ENCODE data around the gene ADRM1.

ADRM1 gene

GRCh38 chr20:62316331-62317166, 13.8 kb downstream of the ADRM1 start:
- Histone ChIP-seq H3K9me3 (ENCODE audit: control insufficient read depth, low read length) (no peaks in the 10 kb centered on the region), H3K36me3 (ENCODE audit: control insufficient read depth, insufficient read depth, low read length) (no peaks in the 10 kb centered on the region), H3K27me3 (ENCODE audit: control insufficient read depth, insufficient read depth, low read length) (no peaks in the 10 kb centered on the region), H3K9ac (ENCODE audit: low read length) (no peak overlapping the region), H3K4me1 (ENCODE audit: control insufficient read depth, insufficient read depth, low read length) (no peaks in the 10 kb centered on the region), H3K4me3 (ENCODE audit: low read length) (no peak overlapping the region)

- Histone ChIP-seq H3K4me1 (ENCODE audit: control insufficient read depth, insufficient read depth, low read length) (no peaks in the 10 kb centered on the region), H3K9ac (ENCODE audit: low read length) (no peak overlapping the region), H3K9me3 (ENCODE audit: control insufficient read depth, low read length) (no peaks in the 10 kb centered on the region), H3K27me3 (ENCODE audit: control insufficient read depth, insufficient read depth, low read length) (no peaks in the 10 kb centered on the region), H3K36me3 (ENCODE audit: control insufficient read depth, insufficient read depth, low read length) (no peaks in the 10 kb centered on the region), H3K4me3 (ENCODE audit: low read length) (no peak overlapping the region)
Observed at GRCh38 chr20:62317167-62317655, 14.4 kb downstream of the ADRM1 start.

GRCh38 chr20:62318400-62319345, 15.9 kb downstream of the ADRM1 start:
- no peaks in the 10 kb centered on the region for H3K27me3 ChIP-seq (ENCODE audit: control insufficient read depth, insufficient read depth, low read length)
- H3K36me3 ChIP-seq (ENCODE audit: control insufficient read depth, insufficient read depth, low read length) = no peaks in the 10 kb centered on the region
- H3K4me3 ChIP-seq (ENCODE audit: low read length) = no peak overlapping the region
- H3K4me1 ChIP-seq (ENCODE audit: control insufficient read depth, insufficient read depth, low read length) = no peaks in the 10 kb centered on the region
- no peaks in the 10 kb centered on the region for H3K9me3 ChIP-seq (ENCODE audit: control insufficient read depth, low read length)
- no peak overlapping the region for H3K9ac ChIP-seq (ENCODE audit: low read length)

DNA sequence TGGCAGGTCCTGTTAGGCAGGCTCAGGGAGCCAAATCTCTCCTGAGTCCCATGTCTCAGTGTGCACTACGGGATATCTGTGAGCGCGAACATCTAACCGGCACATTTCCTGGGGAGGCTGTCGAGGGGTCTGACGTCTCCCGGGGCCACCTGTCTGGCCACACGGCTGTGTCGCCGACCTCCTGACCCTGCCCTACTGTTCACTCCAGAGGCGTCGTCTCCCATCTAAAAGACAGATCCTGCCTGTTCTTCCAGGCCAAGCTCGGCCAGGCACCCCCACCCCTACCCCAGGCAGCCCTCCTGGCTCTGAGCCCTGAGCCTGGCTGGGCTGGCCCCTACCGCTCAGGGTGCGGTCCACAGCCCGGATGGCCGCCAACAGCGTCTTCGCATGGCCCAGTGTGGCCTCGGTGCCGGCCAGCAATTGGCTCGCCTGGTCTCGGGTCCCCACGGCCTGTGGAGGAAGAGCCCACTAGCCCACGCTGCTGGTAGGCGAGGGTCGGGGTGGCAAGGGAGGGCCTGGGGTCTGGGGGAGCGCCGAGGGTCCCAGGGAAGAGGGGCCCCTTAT, 16.6 kb downstream of the ADRM1 start:
- Histone ChIP-seq H3K4me1 (ENCODE audit: control insufficient read depth, insufficient read depth, low read length) (no peaks in the 10 kb centered on the region), H3K36me3 (ENCODE audit: control insufficient read depth, insufficient read depth, low read length) (no peaks in the 10 kb centered on the region), H3K9ac (ENCODE audit: low read length) (no peak overlapping the region)

GRCh38 chr20:62320581-62321354, 18.0 kb downstream of the ADRM1 start:
- no peak overlapping the region for H3K9ac ChIP-seq (ENCODE audit: low read length)
- no peaks in the 10 kb centered on the region for H3K4me1 ChIP-seq (ENCODE audit: control insufficient read depth, insufficient read depth, low read length)
- H3K36me3 ChIP-seq (ENCODE audit: control insufficient read depth, insufficient read depth, low read length) = no peaks in the 10 kb centered on the region
- no peak overlapping the region for H3K4me3 ChIP-seq (ENCODE audit: low read length)
- no peaks in the 10 kb centered on the region for H3K27me3 ChIP-seq (ENCODE audit: control insufficient read depth, insufficient read depth, low read length)
- no peaks in the 10 kb centered on the region for H3K9me3 ChIP-seq (ENCODE audit: control insufficient read depth, low read length)

More for the DNA sequence above, 16.6 kb downstream of the ADRM1 start:
- no peaks in the 10 kb centered on the region for H3K9me3 ChIP-seq (ENCODE audit: control insufficient read depth, low read length)
- no peak overlapping the region for H3K4me3 ChIP-seq (ENCODE audit: low read length)
- no peaks in the 10 kb centered on the region for H3K27me3 ChIP-seq (ENCODE audit: control insufficient read depth, insufficient read depth, low read length)

- H3K9me3 ChIP-seq (ENCODE audit: control insufficient read depth, low read length) = no peaks in the 10 kb centered on the region
Observed at GRCh38 chr20:62321521-62321948, 18.7 kb downstream of the ADRM1 start.

GRCh38 chr20:62321975-62322374, 19.2 kb downstream of the ADRM1 start:
- Histone ChIP-seq H3K4me1 (ENCODE audit: control insufficient read depth, insufficient read depth, low read length) (no peaks in the 10 kb centered on the region), H3K27me3 (ENCODE audit: control insufficient read depth, insufficient read depth, low read length) (no peaks in the 10 kb centered on the region), H3K36me3 (ENCODE audit: control insufficient read depth, insufficient read depth, low read length) (no peaks in the 10 kb centered on the region), H3K9me3 (ENCODE audit: control insufficient read depth, low read length) (no peaks in the 10 kb centered on the region), H3K4me3 (ENCODE audit: low read length) (no peak overlapping the region), H3K9ac (ENCODE audit: low read length) (no peak overlapping the region)

More at GRCh38 chr20:62321521-62321948, 18.7 kb downstream of the ADRM1 start:
- H3K4me1 ChIP-seq (ENCODE audit: control insufficient read depth, insufficient read depth, low read length) = no peaks in the 10 kb centered on the region
- no peak overlapping the region for H3K4me3 ChIP-seq (ENCODE audit: low read length)
- no peaks in the 10 kb centered on the region for H3K36me3 ChIP-seq (ENCODE audit: control insufficient read depth, insufficient read depth, low read length)
- no peaks in the 10 kb centered on the region for H3K27me3 ChIP-seq (ENCODE audit: control insufficient read depth, insufficient read depth, low read length)
- no peak overlapping the region for H3K9ac ChIP-seq (ENCODE audit: low read length)

DNA sequence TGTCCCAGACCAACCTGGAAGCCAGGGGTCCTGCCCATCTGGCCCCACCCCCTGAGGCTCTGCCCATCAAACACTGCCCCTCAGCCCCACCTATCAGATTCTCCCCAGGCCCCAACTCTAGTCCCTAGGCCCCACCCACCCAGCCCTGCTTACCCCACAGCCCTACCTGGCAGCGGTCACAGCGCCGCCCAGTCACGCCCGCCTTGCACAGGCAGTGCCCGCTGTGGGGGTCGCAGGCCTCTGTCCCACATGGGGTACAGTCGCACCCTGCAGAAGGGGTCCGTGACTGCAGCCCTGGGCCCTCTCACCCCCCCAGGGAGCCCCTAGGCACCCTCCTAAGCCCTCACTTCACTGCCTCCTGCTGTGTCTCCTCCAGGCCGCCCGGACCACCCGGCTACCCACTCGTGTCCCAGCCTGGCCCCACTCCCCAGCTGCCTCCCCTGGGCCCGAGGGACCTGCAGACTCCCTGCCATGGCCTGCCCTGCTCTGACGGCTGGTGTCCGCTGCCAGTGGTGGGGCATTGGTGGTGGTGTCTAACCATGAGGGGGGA, 19.8 kb downstream of the ADRM1 start:
- no peak overlapping the region for H3K9ac ChIP-seq (ENCODE audit: low read length)
- no peaks in the 10 kb centered on the region for H3K4me1 ChIP-seq (ENCODE audit: control insufficient read depth, insufficient read depth, low read length)
- no peak overlapping the region for H3K4me3 ChIP-seq (ENCODE audit: low read length)
- H3K27me3 ChIP-seq (ENCODE audit: control insufficient read depth, insufficient read depth, low read length) = no peaks in the 10 kb centered on the region
- no peaks in the 10 kb centered on the region for H3K9me3 ChIP-seq (ENCODE audit: control insufficient read depth, low read length)
- no peaks in the 10 kb centered on the region for H3K36me3 ChIP-seq (ENCODE audit: control insufficient read depth, insufficient read depth, low read length)

GRCh38 chr20:62323146-62323979, 20.6 kb downstream of the ADRM1 start:
- Histone ChIP-seq H3K36me3 (ENCODE audit: control insufficient read depth, insufficient read depth, low read length) (no peaks in the 10 kb centered on the region), H3K4me3 (ENCODE audit: low read length) (no peak overlapping the region), H3K4me1 (ENCODE audit: control insufficient read depth, insufficient read depth, low read length) (no peaks in the 10 kb centered on the region), H3K9me3 (ENCODE audit: control insufficient read depth, low read length) (no peaks in the 10 kb centered on the region), H3K9ac (ENCODE audit: low read length) (no peak overlapping the region), H3K27me3 (ENCODE audit: control insufficient read depth, insufficient read depth, low read length) (no peaks in the 10 kb centered on the region)

- Histone ChIP-seq H3K27me3 (ENCODE audit: control insufficient read depth, insufficient read depth, low read length) (no peaks in the 10 kb centered on the region), H3K4me3 (ENCODE audit: low read length) (no peak overlapping the region), H3K9me3 (ENCODE audit: control insufficient read depth, low read length) (no peaks in the 10 kb centered on the region), H3K9ac (ENCODE audit: low read length) (no peak overlapping the region), H3K36me3 (ENCODE audit: control insufficient read depth, insufficient read depth, low read length) (no peaks in the 10 kb centered on the region), H3K4me1 (ENCODE audit: control insufficient read depth, insufficient read depth, low read length) (no peaks in the 10 kb centered on the region)
Observed at GRCh38 chr20:62323980-62324906, 21.4 kb downstream of the ADRM1 start.

All from mucosa of stomach (tissue), 1 donor.